Hematopoietic multipotent progenitor cell treated with erythropoietin and hydrocortisone succinate and interleukin-3 and kit ligand, for 6 days (in vitro differentiated cells): ENCODE measurements around the gene AIRE.
A peak's percentile ranks its signal among the peaks of the same experiment; 100 is the strongest.
"Not testable (repeated sequence)": the region's sequence is repeated elsewhere in the genome, so short reads cannot be mapped to it uniquely, and the experiment has no call there.

Experiments used
- DNase-seq: peaks from one replicate; pipeline ENCODE4 v3.0.0-alpha.2; 2015

Gene AIRE

GRCh38 chr21:44267655-44268142 is 18.0 kb upstream of the AIRE start:
- peak; percentile 37 for DNase-seq

DNA sequence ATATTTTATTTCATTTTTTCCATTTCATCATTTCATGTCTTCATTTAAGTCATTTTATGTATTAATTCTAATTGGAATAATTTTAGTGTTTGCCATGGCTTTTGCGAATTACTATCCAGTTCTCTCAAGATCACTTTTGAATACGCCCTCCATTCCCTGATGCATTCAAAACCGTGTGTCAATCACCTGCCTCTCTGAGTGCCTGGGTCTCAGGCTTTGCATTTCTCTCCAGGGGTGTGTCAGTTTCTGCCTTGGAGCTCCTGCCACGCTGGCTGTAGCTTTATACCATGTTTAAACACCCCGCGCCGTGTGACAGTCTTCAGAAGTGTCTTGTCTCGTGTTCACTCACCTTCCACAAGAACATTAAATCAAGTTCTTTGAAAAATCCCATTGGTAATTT is 16.6 kb upstream of the AIRE start:
- DNase-seq = no peak

DNA sequence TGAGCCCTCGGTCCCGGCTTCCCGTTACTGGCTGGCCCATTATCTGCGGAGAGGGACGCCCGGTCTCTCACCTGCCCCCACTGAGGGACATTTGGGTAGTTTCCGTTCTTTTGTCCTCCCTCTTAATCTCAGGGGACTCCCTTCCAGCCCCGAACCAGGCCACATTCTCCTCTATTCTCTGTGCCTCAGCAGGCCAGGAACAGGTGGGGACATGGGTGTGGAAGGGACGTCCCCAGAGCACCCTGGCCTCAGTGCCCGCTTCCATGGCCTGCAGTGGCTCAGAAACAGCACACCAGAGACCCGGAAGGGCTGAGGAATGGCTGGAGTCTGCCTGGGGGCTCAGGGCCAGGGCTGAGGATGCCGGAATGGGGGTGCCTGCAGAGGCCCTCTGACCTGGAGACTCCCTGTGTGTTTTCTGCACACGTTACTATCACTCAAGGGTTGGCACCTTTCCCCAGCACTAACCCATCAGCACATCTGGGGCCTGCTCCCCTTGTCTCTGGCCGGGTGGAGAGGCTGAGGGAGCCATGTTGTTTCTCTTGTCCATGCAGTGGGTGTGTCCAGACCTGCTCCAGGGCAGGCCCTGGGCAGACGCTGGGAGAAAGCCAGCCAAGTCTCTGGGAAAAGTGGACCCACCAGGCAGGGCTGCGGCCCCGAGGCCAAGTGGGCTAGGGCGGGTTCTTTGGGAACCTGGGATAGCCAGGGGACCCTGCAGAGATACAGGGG is 14.0 kb upstream of the AIRE start:
- DNase-seq = no peak

DNA sequence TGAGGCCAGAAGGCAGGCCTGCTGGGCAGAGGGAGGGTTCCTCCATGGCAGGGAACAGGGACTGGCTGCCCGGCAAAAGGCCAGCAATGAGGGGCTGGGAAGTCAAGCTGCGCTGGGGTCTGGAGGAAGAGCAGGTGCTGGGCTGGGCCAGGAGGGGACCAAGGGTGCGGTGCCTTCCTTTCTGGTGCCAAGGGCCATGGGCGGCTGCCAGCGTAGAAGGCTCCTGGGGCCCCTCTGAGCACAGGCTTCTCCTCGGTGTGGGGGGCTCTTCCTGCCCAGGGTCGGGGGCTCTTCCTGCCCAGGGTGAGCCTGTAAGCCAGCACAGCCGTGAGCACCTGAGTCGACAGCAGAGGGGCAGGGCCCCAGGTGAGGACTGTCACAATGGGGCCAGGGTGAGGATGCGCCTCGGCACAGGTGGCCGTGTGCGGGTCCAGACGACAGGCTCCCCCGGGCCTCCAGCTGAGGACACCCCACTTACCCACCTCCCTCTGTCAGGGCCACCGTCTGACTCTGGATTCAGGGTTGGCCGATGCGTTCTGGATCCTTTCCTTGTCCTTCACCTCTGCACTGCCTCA is 13.3 kb upstream of the AIRE start:
- DNase-seq = no peak

- no peak for DNase-seq
Measured at GRCh38 chr21:44273046-44273445, 12.6 kb upstream of the AIRE start.

GRCh38 chr21:44275041-44275440 is 10.6 kb upstream of the AIRE start:
- no peak for DNase-seq

GRCh38 chr21:44279354-44280260 is 6.1 kb upstream of the AIRE start:
- no peak for DNase-seq

- no peak for DNase-seq
Measured at GRCh38 chr21:44281801-44282200, 3.9 kb upstream of the AIRE start.

GRCh38 chr21:44282370-44282769 is 3.3 kb upstream of the AIRE start:
- no peak for DNase-seq

DNA sequence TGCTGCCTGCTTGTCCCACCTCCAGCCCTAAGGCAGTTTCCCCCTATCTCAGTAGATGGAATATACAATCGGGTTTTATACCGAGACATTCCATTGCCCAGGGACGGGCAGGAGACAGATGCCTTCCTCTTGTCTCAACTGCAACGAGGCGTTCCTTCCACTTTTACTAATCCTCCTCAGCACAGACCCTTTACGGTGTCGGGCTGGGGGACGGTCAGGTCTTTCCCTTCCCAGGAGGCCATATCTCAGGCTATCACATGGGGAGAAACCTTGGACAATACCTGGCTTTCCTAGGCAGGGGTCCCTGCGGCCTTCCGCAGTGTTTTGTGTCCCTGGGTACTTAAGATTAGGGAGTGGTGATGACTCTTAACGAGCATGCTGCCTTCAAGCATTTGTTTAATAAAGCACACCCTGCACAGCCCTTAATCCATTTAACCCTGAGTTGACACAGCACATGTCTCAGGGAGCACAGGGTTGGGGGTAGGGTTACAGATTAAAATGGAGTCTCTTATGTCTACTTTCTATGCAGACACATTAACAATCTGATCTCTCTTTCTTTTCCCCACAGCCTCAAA is 2.4 kb upstream of the AIRE start:
- DNase-seq = not testable (repeated sequence)

DNA sequence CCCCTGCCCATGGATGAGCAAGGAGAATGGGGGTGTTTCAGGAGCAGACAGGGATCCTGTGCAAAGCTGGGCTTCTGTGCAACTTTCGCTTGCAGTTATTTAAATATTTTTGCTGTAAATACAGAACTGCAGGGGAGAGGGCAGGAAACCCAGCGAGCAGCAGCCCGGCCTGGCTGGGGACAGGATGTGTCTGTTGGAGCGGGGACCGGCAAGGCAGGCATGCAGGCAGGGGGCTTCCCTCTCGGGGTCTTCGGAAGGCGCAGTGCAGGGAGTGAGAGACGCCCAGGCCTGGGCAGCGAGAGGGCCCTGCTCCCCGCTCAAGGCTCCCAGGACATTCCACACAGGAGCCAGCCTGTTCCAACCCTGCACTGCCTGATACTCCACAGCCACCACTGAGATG is 1.7 kb upstream of the AIRE start:
- no peak for DNase-seq

GRCh38 chr21:44286086-44286715 is 525 bp downstream of the AIRE start:
- no peak for DNase-seq

DNA sequence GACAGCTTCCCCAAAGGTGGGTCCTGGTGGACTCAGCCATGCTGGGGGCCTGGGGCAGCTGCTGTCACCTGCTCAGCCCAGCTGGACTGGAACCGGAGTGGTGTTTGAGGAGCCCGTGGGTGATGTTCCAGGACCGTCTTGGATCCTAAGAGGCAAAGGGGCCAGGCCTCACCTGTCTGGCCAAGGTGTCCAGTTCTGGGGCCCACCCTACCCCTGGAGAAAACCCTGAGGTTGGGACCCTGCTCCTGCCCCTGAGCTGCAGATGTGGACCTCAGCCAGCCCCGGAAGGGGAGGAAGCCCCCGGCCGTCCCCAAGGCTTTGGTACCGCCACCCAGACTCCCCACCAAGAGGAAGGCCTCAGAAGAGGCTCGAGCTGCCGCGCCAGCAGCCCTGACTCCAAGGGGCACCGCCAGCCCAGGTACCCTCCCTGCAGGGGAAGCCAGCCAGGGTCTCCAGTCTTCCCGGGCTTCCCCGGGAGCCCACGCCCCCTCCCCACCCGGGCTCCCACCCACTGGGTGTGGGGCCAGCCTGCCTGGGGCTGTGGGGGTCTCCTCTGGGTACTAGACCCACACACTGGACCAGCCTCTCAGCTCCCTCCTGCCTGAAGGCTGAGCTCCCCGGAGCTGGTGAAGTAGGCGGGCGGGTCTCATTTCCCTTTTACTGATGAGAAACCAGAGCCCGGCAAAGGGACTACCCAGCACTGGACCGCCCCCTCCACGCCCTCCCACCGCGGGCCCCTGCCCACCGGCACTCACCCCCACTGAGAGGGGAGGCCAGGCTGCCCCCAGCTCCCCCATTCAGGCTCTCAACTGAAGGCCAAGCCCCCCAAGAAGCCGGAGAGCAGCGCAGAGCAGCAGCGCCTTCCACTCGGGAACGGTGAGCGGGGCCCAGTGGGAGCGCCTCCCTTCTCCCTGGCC is 1.3 kb downstream of the AIRE start:
- no peak for DNase-seq

GRCh38 chr21:44288251-44289110 is 2.8 kb downstream of the AIRE start:
- DNase-seq = no peak

DNA sequence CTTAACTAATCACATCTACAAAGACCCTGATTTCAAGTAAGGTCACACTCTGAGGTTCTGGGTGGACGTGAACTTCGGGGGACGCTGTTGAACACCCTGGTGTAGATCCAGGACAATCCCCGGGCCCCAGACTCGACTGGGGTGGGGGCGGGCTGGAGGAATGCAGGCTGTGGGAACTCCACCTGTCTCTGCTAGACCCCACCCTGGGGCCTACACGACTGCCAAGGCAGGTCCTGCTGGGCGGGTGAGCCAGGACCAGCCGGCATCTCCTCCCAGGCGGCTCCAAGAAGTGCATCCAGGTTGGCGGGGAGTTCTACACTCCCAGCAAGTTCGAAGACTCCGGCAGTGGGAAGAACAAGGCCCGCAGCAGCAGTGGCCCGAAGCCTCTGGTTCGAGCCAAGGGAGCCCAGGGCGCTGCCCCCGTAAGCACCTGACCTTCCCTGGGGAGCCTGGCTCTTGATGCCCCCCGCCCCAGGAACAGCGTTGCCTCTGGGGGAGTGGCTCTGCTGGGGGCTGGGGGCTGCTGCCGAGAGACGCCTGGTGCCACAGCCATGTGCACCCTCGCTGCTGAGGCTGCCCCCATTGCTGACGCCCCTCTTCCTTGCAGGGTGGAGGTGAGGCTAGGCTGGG is 3.8 kb downstream of the AIRE start:
- no peak for DNase-seq

GRCh38 chr21:44290327-44291077 is 4.8 kb downstream of the AIRE start:
- no peak for DNase-seq

- DNase-seq = no peak
Measured at GRCh38 chr21:44291078-44291935, 5.6 kb downstream of the AIRE start.
